ENCODE measurements around the gene RBBP7. TPM values are rescaled to one million over a fixed set of nuclear protein-coding genes. Genes with fewer than 3 reads are reported as not detected.

Gene RBBP7
- total and polyA plus RNA-seq, 10 of the 15 experiments (the other 5 are each of a cell fraction or from before 2014, with no cell fraction given), result 95.3 to 277 (median 194) TPM

DNA sequence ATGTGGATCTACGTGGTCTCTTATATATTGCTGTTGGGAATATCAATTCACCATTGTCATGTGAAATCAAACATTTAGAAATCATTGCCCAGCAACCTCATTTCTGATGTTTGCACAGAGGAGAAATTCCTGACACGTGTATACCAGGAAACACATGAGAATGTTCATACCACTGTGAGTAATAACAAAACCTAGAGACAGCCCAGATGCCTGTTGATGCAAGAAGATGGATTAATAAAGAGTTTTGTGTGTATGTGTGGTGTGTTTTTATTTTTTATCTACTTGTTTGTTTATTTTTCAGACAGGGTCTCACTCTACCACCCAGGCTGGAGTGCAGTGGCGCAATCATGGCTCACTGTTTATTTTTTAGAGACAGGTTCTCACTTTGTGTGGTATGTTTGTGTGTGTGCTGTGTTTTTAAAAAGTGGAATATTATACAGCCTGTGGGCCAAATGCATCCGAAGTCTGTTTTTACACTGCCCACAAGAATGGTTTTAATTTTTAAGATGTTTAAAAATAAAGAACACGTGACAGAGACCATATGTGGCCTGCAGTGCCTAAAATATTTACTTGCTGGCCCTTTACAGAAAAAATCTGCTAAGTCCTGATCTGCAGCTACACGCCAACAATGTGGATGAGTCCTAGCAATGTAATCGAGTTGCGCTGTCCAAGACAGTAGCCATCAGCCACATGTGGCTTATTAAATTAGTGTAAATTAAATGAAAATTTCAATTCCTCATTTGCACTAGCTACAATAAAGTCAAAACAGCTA is 44.7 kb downstream of the RBBP7 start:
- no peaks in the 10 kb centered on the region for H3K4me1 ChIP-seq (ENCODE audit: control insufficient read depth, insufficient read depth, low read length)
- no peaks in the 10 kb centered on the region for H3K79me2 ChIP-seq (ENCODE audit: control insufficient read depth, insufficient read depth, low read length)
- SMC1A ChIA-PET (ENCODE audit: uncharacterized antibody, unreplicated experiment), result interaction anchor here (0.6 to 3.4 kb wide), 14 partner anchors 10 to 707 kb away, joined by 3 to 52 read pairs (median 4); no protein-coding TSS in a partner anchor
- FAIRE-seq (no peak), ATAC-seq (no peak; the same call in 2 of the 3 replicates), DNase-seq (ENCODE audit: low read depth, low spot score) (no peak)
- no TSS peak for BruUV-seq (replicated peaks)
- H3K4me2 ChIP-seq (ENCODE audit: control insufficient read depth, insufficient read depth), result no peak overlapping the region
- H3K9me3 ChIP-seq (replicated peaks; ENCODE audit: control insufficient read depth, insufficient read depth, low read length), result no peaks in the 10 kb centered on the region
- H3K36me3 ChIP-seq (ENCODE audit: control insufficient read depth in 2 of 2, insufficient read depth in 2 of 2, low read length in 1 of 2), result peaks cover 9 to 16% of the 10 kb centered on the region in 2 experiments
- CTCF ChIA-PET, result interaction anchor here (0.7 to 4.8 kb wide), 21 partner anchors 8 to 279 kb away, joined by 3 to 78 read pairs (median 4); no protein-coding TSS in a partner anchor
- H3K4me3 ChIP-seq, result no peak overlapping the region
- no peak overlapping the region for H2AFZ ChIP-seq (ENCODE audit: control insufficient read depth, low read depth, low read length)
- no peak overlapping the region for H3K9ac ChIP-seq (ENCODE audit: control insufficient read depth, insufficient read depth, low read length)
- WGBS (ENCODE audit: insufficient coverage, insufficient replicate concordance, low lambda C conversion rate, missing lambda C conversion rate), result 73% methylated on average over 8 of the region's 8 CpGs
- no peaks in the 10 kb centered on the region for H3K27me3 ChIP-seq (replicated peaks in 1 of 2; ENCODE audit: control insufficient read depth in 2 of 2, insufficient read depth in 2 of 2, low read length in 1 of 2)
- POLR2A ChIA-PET, result no interaction called here
- no peaks in the 10 kb centered on the region; the same call in 1 of the 2 replicates for H4K20me1 ChIP-seq (ENCODE audit: control insufficient read depth, insufficient read depth)
- in situ Hi-C loops (cut with MboI) (loop anchor here (10.0 kb wide), 1 partner anchor 859 kb away; no protein-coding TSS in a partner anchor), intact Hi-C loops (cut with micrococcal nuclease; ENCODE audit: unreplicated experiment) (loop anchor here (1.0 kb wide), 2 partner anchors 67 to 221 kb away; no protein-coding TSS in a partner anchor)
- TF ChIP-seq CUX1 (IDR thresholded peaks at IDR 0.05; ENCODE audit: insufficient replicate concordance, low read depth, low read length) (no peak), YBX1 (IDR thresholded peaks at IDR 0.05) (no peak), NFXL1 (IDR thresholded peaks at IDR 0.05; ENCODE audit: borderline replicate concordance) (no peak), TARDBP (IDR thresholded peaks at IDR 0.05; ENCODE audit: borderline replicate concordance) (no peak), ZBTB40 (IDR thresholded peaks at IDR 0.05; ENCODE audit: borderline replicate concordance) (no peak), POLR2AphosphoS5 (IDR thresholded peaks at IDR 0.05; ENCODE audit: low read length) (no peak), SIN3A (IDR thresholded peaks at IDR 0.05; ENCODE audit: low read depth, low read length) (no peak), TAF1 (IDR thresholded peaks at IDR 0.05; ENCODE audit: borderline replicate concordance, low read depth, low read length) (no peak)
- RAD21 ChIA-PET (ENCODE audit: unreplicated experiment), result interaction anchor here (0.6 to 3.1 kb wide), 12 partner anchors 9 to 257 kb away, joined by 3 to 24 read pairs (median 4); no protein-coding TSS in a partner anchor
- no peak overlapping the region for H3K27ac ChIP-seq (ENCODE audit: control insufficient read depth, insufficient read depth)

All from GM12878 (cell line).